NCI-H187 (cell line): ENCODE measurements around the gene GMDS.

Experiments
- DNase-seq, 2 experiments: peaks; one replicate each; lab custom pipeline; 2025; lab: John Stamatoyannopoulos, UW

Gene GMDS

GRCh38 chr6:1895721-1896120, 349.7 kb downstream of the GMDS start:
- DNase-seq, result no peak

- DNase-seq, result no peak
These were observed 350.5 kb downstream of the GMDS start for GRCh38 chr6:1894954-1895353.

- no peak for DNase-seq
These were observed 351.8 kb downstream of the GMDS start for GRCh38 chr6:1893470-1894130.

- no peak for DNase-seq
These were observed 352.7 kb downstream of the GMDS start for GRCh38 chr6:1892716-1893115.

- no peak for DNase-seq
These were observed 354.4 kb downstream of the GMDS start for GRCh38 chr6:1890987-1891386.

GRCh38 chr6:1890071-1890470, 355.3 kb downstream of the GMDS start:
- no peak for DNase-seq

- DNase-seq, result no peak
These were observed 359.8 kb downstream of the GMDS start for GRCh38 chr6:1885576-1886011.

- DNase-seq, result no peak
These were observed 361.1 kb downstream of the GMDS start for GRCh38 chr6:1884313-1884712.

- DNase-seq, result no peak
These were observed 367.1 kb downstream of the GMDS start for GRCh38 chr6:1878330-1878729.

- DNase-seq, result no peak
These were observed 371.6 kb downstream of the GMDS start for GRCh38 chr6:1873781-1874180.

GRCh38 chr6:1872649-1873131, 372.7 kb downstream of the GMDS start:
- DNase-seq, result no peak

GRCh38 chr6:1871724-1872315, 373.6 kb downstream of the GMDS start:
- no peak for DNase-seq

GRCh38 chr6:1870932-1871331, 374.5 kb downstream of the GMDS start:
- DNase-seq, result no peak

GRCh38 chr6:1870251-1870650, 375.2 kb downstream of the GMDS start:
- no peak for DNase-seq

GRCh38 chr6:1869769-1870168, 375.6 kb downstream of the GMDS start:
- DNase-seq, result no peak

GRCh38 chr6:1869308-1869707, 376.1 kb downstream of the GMDS start:
- no peak for DNase-seq

GRCh38 chr6:1868561-1869261, 376.7 kb downstream of the GMDS start:
- DNase-seq, result no peak

GRCh38 chr6:1867197-1867596, 378.2 kb downstream of the GMDS start:
- no peak for DNase-seq

- DNase-seq, result no peak
These were observed 379.8 kb downstream of the GMDS start for GRCh38 chr6:1865585-1865984.

GRCh38 chr6:1864496-1864895, 380.9 kb downstream of the GMDS start:
- DNase-seq, result peak; percentile 9 to 11

- no peak for DNase-seq
These were observed 383.0 kb downstream of the GMDS start for GRCh38 chr6:1862411-1862810.

GRCh38 chr6:1860756-1861348, 384.6 kb downstream of the GMDS start:
- DNase-seq, result no peak

GRCh38 chr6:1858859-1859258, 386.5 kb downstream of the GMDS start:
- no peak for DNase-seq
